GM10847 (cell line): ENCODE data around the gene USP20.

Experiments used
- POLR2A ChIP-seq: IDR thresholded peaks from 2 replicates; pipeline ENCODE4 v1.6.1; 2011; ENCODE audit not compliant: insufficient read length; ENCODE audit errors: extremely low read depth

The USP20 gene

DNA sequence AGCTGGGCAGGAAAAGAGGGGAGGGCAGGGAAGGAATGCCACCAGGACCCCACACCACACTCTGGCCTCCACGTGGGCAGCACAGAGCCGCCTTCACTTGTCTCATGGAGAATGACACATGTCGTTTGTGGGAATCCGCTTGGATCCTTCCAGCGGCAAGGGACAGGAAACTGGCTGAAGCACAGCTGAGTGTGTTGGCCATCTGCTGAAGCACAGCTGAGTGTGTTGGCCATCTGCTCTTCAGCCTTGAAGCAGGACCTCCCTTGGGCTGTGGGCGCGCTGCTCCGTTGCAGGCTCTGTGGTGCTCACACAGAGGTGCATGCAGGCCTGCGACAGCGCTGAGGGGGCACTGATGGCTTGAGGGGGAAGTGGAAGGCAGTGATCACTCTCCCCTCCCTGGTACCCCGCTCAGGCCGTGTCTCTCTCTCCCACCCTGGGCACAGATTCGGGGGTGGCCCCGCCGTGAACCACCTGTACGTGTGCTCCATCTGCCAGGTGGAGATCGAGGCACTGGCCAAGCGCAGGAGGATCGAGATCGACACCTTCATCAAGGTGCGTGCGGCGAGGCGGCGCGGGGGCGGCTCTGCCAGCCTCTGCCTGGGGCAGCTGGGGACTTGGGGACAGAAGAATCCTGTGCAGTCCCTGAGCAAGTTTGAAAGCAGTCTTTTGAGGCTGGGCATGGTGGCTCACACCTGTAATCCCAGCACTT is 40.6 kb downstream of the USP20 start:
- TF ChIP-seq POLR2A, result no peak

- no peak for TF ChIP-seq POLR2A
These were observed 41.6 kb downstream of the USP20 start for GRCh38 chr9:129876815-129877214.

DNA sequence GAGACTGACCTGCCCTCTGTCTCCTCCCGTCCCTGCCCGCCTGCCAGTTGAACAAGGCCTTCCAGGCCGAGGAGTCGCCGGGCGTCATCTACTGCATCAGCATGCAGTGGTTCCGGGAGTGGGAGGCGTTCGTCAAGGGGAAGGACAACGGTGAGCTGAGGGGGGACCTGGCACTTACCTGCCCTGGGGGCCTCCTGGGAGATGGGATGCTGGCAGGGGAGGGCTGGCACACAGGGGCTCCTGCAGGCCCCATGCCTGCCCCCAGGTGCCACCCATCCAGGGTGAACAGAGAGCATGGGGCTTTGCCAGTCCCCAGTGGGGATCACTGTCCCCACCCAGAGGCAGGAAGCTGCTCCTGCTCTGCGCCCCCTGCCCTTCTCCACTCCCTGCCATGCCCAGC is 43.0 kb downstream of the USP20 start:
- TF ChIP-seq POLR2A, result no peak

- no peak for TF ChIP-seq POLR2A
These were observed 43.9 kb downstream of the USP20 start for GRCh38 chr9:129879103-129879699.

DNA sequence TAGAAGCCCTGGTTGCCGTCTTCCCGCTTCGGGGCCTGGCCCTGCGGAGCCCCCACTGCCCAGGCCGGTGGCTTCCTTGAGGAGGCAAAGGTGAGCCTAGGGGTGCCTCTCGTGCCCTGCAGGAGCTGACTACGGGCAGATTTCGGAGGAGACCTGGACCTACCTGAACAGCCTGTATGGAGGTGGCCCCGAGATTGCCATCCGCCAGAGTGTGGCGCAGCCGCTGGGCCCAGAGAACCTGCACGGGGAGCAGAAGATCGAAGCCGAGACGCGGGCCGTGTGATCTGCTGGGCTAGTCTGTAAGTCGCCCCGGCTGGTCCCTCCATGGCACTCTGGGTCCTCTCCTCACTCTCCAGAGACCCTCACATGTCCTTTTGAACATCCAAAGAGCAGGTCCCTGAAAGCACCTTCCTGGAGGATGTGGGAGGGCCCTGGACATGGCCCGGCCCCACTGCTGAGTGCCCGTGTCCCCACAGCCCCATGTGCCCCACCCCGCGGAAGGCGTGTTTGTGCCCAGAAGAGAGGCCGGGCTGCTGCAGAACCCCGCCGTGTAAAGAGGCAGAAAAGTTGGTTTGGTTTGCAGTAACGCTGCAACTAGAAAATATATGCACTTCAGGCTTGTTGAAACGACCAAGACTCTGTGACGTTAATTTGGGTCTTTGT is 44.9 kb downstream of the USP20 start:
- TF ChIP-seq POLR2A, result no peak

DNA sequence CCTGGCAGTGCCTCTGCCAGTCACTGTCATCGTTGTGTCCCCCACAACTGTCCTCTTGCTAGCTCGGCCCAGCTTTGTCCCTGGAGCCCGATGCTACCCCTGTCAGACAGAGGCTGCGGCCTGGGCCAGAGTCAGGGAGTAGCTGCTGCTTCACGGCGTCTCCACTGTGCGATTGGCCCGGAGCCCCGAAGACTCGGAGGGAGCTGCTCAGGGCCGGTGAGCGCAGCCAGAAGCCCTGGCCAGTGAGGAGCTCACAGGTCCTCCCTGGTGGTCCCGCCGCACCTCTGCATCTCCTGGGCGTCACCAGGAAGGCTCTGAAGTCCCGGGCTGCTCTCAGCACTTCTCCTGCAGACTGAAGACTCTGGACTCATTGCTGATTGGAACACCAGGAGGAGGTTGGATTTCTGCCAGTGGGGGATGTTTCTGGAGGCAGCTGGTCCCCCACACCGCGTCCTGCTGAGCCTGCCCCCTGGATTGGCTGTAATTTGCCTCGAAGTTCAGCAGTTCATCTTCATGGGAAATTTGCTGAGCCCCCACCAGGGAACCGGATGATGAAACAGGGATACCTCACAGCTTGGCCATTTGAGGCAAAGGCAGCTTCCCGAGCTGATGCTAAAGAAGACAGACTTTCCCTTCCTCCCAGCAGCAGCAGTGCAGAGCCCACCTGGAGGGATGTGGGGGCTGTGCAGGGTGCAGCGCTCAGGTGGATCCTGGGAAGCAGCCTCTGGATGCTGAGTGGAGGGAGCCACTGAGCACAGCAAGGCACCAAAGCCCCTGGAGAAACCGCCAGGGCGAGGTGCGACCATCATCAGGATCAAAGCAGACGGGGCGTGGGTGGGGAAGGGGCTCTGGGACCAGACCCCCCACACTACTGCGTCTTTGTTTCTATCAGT is 45.6 kb downstream of the USP20 start:
- TF ChIP-seq POLR2A, result no peak

DNA sequence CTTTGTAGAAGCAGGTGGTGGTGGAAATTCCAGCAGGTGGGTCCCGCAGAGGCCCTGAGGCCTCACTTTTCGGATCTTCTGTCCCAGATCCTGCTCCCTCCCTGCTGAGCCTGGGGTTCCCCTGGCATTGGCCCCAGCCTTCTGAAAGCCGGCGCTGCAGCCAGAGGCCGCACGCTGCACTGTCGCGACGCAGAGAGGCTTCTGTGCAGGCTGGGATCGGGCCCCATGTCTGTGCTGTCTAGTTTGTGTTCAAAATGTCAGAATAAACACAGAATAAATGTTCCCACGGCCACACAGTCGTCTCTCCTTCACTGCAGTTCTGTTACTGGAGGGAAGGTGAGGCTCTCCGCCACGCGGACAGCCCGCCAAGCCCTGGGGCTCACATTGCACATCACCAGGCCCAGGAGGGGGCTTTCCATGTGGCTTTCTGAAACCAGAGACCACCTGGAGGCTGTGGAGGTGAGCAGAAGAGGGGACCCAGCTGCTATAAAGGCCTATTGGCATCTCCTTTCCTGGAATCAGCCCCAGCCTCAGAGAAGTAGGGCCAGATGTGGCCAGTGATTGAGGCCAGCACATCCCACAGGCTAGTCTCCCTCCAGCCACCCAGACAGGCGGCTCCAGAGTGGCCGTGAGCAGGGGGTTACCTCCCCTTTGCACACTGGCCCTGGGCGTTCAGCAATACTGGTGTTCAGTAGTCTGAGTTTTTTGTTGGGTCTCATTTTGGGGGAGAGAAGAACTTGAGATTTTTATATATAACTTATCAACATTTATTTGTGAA is 46.5 kb downstream of the USP20 start:
- no peak for TF ChIP-seq POLR2A

GRCh38 chr9:129884220-129885017 is 49.2 kb downstream of the USP20 start:
- TF ChIP-seq POLR2A, result peak; percentile 69

DNA sequence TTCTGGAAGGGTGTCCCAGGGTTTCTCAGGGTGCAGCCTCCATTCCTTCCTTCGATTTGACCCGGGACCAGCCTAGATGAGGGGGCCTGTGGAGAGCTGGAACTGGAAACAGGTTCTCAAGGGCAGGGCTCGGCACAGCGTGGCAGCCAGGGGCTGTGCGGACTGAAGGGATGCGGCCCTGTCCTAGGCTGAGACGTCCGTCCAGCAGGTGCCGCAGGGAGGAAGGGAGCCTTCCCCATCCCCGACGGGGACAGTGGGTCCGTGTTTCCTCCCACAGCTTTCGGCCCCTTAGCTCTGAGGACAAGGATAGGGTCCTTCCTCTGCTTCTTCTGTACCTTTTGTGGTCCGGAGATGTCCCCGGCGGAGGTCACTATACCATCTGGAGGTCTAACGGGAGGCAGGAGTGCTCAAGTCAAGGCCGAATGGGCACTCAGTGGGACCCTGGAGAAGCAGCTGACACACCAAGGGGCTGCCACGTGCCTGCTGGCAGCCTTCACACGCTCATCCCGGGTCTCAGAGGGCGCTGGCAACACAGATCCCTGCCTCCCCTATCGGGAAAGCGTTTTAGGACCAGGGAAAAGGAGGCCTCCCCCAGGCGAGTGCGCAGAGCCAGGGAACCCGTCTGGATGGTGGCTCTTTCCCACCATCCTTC is 49.9 kb downstream of the USP20 start:
- TF ChIP-seq POLR2A, result peak; percentile 15

DNA sequence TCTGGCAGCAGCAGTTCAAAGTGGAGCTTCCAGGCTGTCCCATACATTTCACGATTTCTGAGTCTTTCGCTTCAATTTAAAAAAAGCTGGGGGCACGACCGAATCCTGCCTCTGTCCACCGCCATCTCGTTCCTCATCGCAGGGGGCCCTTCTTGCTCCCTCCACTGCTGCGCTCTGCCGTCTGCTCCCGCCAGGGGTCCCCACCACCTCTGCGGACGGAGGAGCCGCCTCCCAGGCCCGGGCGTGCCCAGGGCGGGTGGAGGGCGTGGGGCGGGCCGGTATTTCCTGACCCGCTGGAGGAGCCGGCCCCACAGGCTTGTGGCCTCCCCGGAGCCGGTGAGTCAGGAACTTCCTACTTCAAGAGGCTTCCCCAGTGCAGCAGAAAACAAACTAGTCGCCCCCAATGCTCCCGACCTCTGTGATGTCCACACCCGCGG is 50.4 kb downstream of the USP20 start:
- peak; percentile 61 for TF ChIP-seq POLR2A

GRCh38 chr9:129886226-129887174 is 51.2 kb downstream of the USP20 start:
- TF ChIP-seq POLR2A, result peak; percentile 13
